Epithelial cell of esophagus (primary cell): ENCODE data around the gene ACAD9.

Experiments used
- DNase-seq: peaks from one replicate; pipeline ENCODE4 v3.0.0; 2010; ENCODE audit warnings: low read depth
- H3K4me3 ChIP-seq: 2 replicates; pipeline ENCODE4 v1.5.1; 2011; ENCODE audit warnings: mild to moderate bottlenecking, low read length, control low read depth
- CTCF ChIP-seq: IDR thresholded peaks from 2 replicates; pipeline ENCODE4 v1.5.1; 2011; ENCODE audit warnings: low read depth, mild to moderate bottlenecking, low read length, control low read depth, inconsistent platforms; ENCODE audit not compliant: insufficient read depth; ENCODE audit errors: missing control alignments

The ACAD9 gene

DNA sequence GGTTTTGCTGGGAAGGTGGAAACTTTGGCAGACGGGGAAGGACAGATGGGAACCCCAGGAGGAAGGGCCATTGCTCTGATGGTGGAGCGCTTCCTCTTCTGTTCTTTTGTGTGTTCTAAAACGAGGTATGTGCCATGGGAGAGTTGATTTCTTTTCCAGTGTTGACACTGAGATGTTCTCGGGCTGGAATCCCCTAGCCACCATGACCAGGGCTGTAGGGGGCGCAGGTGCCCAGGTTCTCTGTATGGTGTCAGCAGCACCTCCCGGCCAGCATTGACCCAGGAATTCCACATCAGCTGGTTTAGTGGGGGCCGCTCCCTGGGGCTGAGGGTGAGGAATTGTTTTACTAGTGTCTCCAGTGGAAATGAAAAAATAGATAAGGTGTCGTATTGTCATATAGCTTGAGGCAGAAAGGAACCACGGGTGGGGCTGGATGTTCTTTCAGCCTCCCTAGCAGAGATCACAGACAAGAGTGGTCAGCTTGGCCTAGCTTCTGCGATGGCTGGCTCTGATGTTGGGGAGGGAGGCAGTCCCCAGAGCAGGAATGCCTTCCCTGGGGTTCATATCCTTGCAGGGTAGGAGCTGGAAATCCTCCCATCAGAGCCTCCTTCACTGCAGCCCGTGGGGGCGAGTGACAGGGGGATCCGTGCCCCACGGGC is 34.2 kb upstream of the ACAD9 start:
- no peak for DNase-seq
- no peak for TF ChIP-seq CTCF
- H3K4me3 ChIP-seq = no peak overlapping the region

DNA sequence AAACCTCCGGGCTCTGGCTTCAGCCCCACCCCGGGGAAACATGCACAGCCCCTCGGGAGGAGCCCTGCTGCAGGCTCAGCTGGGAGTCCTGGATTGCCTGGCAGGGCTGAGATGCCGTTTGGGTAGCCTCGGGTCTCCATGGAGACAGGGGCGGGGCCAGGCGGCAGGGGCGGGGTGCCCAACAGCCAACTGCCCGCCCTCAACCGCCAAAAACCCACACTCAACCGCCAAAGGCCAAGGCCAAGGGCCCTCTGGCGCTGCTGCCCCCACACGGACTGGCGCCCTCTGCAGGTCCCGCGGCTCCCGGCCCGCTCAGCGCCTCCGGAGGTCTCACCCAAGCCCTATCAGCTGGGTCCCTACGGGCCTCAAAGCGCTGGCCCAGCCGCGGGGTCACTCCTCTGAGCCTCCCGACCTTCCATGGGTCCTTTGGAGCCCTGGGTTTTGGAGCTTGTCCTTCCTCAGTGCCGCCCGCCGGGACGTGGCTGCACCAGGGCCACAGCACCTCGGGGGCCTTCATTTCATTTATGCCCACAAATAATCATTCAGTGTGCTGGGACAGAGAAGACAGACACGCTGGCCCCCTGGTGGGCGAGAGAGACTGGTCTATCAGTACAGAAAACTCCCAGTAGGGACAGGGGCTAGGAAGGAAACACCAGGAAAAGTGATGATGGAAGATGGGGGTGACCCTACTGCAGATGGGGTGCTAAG is 33.5 kb upstream of the ACAD9 start:
- TF ChIP-seq CTCF = peak; percentile 21
- H3K4me3 ChIP-seq = no peak overlapping the region
- DNase-seq = peak; percentile 59

DNA sequence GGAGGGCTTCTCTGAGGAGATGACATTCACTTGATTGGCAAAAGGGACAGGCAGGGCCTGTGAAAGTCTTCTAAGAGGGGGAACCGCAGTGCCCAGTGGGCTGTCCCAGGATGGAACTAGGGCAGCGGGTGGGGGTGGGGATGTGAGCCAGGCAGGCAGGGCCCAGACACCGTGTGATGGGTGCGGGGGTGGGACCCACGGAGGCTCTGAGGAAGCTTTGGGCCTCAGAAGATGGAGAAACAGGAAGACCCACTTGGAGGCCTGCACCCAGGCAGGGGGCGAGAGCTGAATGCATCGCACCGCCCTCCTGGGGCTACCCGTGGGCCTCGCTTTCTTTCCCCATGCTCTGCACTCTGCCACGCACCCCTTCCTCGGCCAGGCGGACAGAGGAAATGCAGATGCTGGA is 32.9 kb upstream of the ACAD9 start:
- TF ChIP-seq CTCF = no peak
- H3K4me3 ChIP-seq = no peak overlapping the region
- no peak for DNase-seq

DNA sequence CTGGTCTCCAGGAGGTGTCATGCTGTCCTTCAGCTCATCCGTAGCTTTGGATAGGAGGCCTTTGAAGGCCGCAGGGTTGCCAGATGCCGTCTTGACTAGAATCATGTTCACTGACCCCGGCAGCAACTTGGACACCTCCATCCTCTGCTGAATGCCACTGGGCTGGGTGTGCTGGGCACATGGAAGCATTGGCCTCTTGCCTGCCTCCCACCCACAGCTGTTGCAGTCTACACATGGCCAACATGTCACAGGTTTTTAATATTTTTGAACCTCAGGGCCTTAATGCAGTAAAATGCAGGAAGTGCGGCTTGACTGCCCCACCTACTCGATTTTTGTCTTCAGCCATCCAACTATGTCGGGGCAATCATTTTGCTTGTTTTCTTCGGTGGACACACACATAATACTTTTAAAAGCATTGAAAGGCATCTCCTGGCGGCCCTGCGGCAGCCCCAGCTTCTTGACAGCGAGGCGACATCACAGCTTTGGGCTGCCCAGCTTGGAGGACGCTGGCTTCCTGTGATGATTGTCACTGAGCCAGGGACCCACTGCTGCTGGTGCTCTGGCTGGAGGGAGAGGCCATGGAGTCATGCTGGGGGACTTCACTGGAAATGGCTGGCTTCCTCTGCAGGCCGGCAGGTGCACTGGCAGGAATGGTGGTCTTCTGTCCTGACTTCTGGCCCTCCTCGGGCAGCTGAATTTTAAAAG is 31.6 kb upstream of the ACAD9 start:
- no peak for DNase-seq
- TF ChIP-seq CTCF = no peak
- H3K4me3 ChIP-seq = no peak overlapping the region

DNA sequence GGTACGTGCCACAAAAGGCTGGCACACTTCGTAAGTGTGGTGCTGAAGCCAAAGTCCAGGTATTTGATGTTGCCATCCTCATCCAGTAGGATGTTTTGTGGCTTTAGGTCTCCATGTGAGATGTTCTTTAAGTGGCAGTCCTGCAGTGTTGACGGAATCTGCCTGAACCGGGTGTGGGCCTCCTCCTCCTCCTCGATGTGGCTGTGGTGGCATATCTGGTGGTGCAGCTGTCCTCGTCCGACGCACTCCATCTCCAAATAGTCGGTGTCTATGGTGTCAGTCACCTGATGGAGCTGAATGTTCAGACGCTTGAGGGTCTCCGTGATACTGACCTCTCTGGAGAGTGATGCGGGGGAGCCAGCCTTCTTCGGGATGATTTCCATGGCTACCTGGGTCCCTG is 30.5 kb upstream of the ACAD9 start:
- no peak for TF ChIP-seq CTCF
- no peak for DNase-seq
- no peak overlapping the region for H3K4me3 ChIP-seq

- no peak for DNase-seq
- no peak overlapping the region for H3K4me3 ChIP-seq
- peak; percentile 7 for TF ChIP-seq CTCF
Observed at GRCh38 chr3:128849911-128850455, 29.4 kb upstream of the ACAD9 start.
